Stimulated activated CD4-positive, alpha-beta T cell treated with anti-CD3 and anti-CD28 coated beads, Interleukin-4, amount 100 ng/mL, for 4 hours (primary cell): ENCODE data around the gene RALA.
"Not testable (repeated sequence)": the region's sequence is repeated elsewhere in the genome, so short reads cannot be mapped to it uniquely, and the experiment has no call there.

Experiments used
- DNase-seq, 2 experiments: peaks; one replicate each; pipeline ENCODE4 v3.0.0-alpha.2; 2020

The RALA gene

GRCh38 chr7:39688611-39689480, 65.5 kb downstream of the RALA start:
- DNase-seq, result no peak

GRCh38 chr7:39691821-39692220, 68.4 kb downstream of the RALA start:
- DNase-seq, result no peak

GRCh38 chr7:39693086-39693485, 69.7 kb downstream of the RALA start:
- DNase-seq, result not testable (repeated sequence)

GRCh38 chr7:39693812-39694211, 70.4 kb downstream of the RALA start:
- DNase-seq, result no peak

- DNase-seq, result no peak
These were observed 72.6 kb downstream of the RALA start for GRCh38 chr7:39695852-39696586.

- no peak for DNase-seq
These were observed 73.3 kb downstream of the RALA start for GRCh38 chr7:39696631-39697030.

GRCh38 chr7:39697483-39697882, 74.1 kb downstream of the RALA start:
- DNase-seq, result no peak

GRCh38 chr7:39700165-39700564, 76.8 kb downstream of the RALA start:
- DNase-seq, result no peak

GRCh38 chr7:39700932-39701331, 77.6 kb downstream of the RALA start:
- no peak for DNase-seq

- no peak for DNase-seq
These were observed 78.8 kb downstream of the RALA start for GRCh38 chr7:39702133-39702532.

- DNase-seq, result no peak
These were observed 79.8 kb downstream of the RALA start for GRCh38 chr7:39703144-39703543.

GRCh38 chr7:39709029-39709428, 85.7 kb downstream of the RALA start:
- DNase-seq, result no peak

GRCh38 chr7:39709768-39710311, 86.5 kb downstream of the RALA start:
- no peak for DNase-seq

- DNase-seq, result no peak
These were observed 89.4 kb downstream of the RALA start for GRCh38 chr7:39712751-39713150.

GRCh38 chr7:39714447-39715091, 91.2 kb downstream of the RALA start:
- no peak for DNase-seq

GRCh38 chr7:39720586-39720985, 97.2 kb downstream of the RALA start:
- no peak for DNase-seq

- DNase-seq, result no peak
These were observed 98.0 kb downstream of the RALA start for GRCh38 chr7:39721345-39721744.

GRCh38 chr7:39721919-39722597, 98.7 kb downstream of the RALA start:
- no peak for DNase-seq

GRCh38 chr7:39727231-39728012, 104.0 kb downstream of the RALA start:
- DNase-seq, result no peak

- peak; percentile 97 to 98 for DNase-seq
These were observed 109.7 kb downstream of the RALA start for GRCh38 chr7:39732837-39733804.
